Measurements from ENCODE around the gene TLE6. TPM values are rescaled to one million over a fixed set of nuclear protein-coding genes. Genes with fewer than 3 reads are reported as not detected.

Gene TLE6
- total and polyA plus RNA-seq, 2 of the 13 experiments (the other 11 are each of a cell fraction or from before 2014, with no cell fraction given), result 0.24 to 5.5 TPM

- no peak for TF ChIP-seq SIX4 (CRISPR knock-in tag; IDR thresholded peaks at IDR 0.05)
- no peak for TF ChIP-seq RBM39 (IDR thresholded peaks at IDR 0.05; ENCODE audit: low read depth, low read length, poor library complexity, severe bottlenecking)
- TF ChIP-seq RBAK (CRISPR knock-in tag; IDR thresholded peaks at IDR 0.05), result no peak
- no peak for TF ChIP-seq ZNF230 (CRISPR knock-in tag; IDR thresholded peaks at IDR 0.05)
- TF ChIP-seq ZNF770 (CRISPR knock-in tag; IDR thresholded peaks at IDR 0.05), result peak; percentile 18; the same call in 1 of the 2 replicates
- no peak for TF ChIP-seq ELF3 (CRISPR knock-in tag; IDR thresholded peaks at IDR 0.05)
- no peak for TF ChIP-seq ZNF781 (CRISPR knock-in tag; IDR thresholded peaks at IDR 0.05; ENCODE audit: borderline replicate concordance, not compliant biosample characterization)
- 0 out of 3 replicates have a peak, but pooled peaks have one; percentile 32 for TF ChIP-seq MXI1 (IDR thresholded peaks at IDR 0.05; ENCODE audit: borderline replicate concordance, low read depth, low read length)
- TF ChIP-seq NR2C2 (CRISPR knock-in tag; IDR thresholded peaks at IDR 0.05; ENCODE audit: borderline replicate concordance), result 0 out of 2 replicates have a peak, but pooled peaks have one; percentile 24
- peak; percentile 23; the same call in 1 of the 2 replicates for TF ChIP-seq NFIC (IDR thresholded peaks at IDR 0.05; ENCODE audit: low read length)
- peak; percentile 49; the same call in 1 of the 2 replicates for TF ChIP-seq ARID4A (CRISPR knock-in tag; IDR thresholded peaks at IDR 0.05; ENCODE audit: borderline replicate concordance)
- TF ChIP-seq MTA1 (CRISPR knock-in tag; IDR thresholded peaks at IDR 0.05; ENCODE audit: borderline replicate concordance), result no peak
- TF ChIP-seq TGIF2 (CRISPR knock-in tag; IDR thresholded peaks at IDR 0.05), result peak; percentile 65; the same call in 1 of the 2 replicates
- TF ChIP-seq ZNF335 (CRISPR knock-in tag; IDR thresholded peaks at IDR 0.05), result peak; percentile 17; the same call in 1 of the 2 replicates
- no peak for TF ChIP-seq HOXA9 (CRISPR knock-in tag; IDR thresholded peaks at IDR 0.05; ENCODE audit: borderline replicate concordance)
- TF ChIP-seq ZNF34 (CRISPR knock-in tag; IDR thresholded peaks at IDR 0.05; ENCODE audit: borderline replicate concordance), result no peak
- no peak for TF ChIP-seq NFE2L2 (IDR thresholded peaks at IDR 0.05; ENCODE audit: low read length)
- no peak for TF ChIP-seq CREB1 (IDR thresholded peaks at IDR 0.05)
- TF ChIP-seq CREB1 (CRISPR knock-in tag; IDR thresholded peaks at IDR 0.05), result no peak
- TF ChIP-seq KDM6A (CRISPR knock-in tag; IDR thresholded peaks at IDR 0.05; ENCODE audit: low read depth), result peak; percentile 59; the same call in 1 of the 2 replicates
- no peak for TF ChIP-seq MLLT10 (CRISPR knock-in tag; IDR thresholded peaks at IDR 0.05)
These were observed 34.3 kb upstream of the TLE6 start (continued) for GRCh38 chr19:2942928-2943640.

All from HepG2 (cell line).